Hematopoietic multipotent progenitor cell treated with erythropoietin and hydrocortisone succinate and interleukin-3 and kit ligand, for 15 days (in vitro differentiated cells): Measurements from ENCODE around the gene EFCAB6.

Experiments used
- DNase-seq: peaks from one replicate; pipeline ENCODE4 v3.0.0-alpha.2; 2015; ENCODE audit warnings: low spot score

Gene EFCAB6

GRCh38 chr22:43550672-43551071 is 261.4 kb downstream of the EFCAB6 start:
- no peak for DNase-seq

GRCh38 chr22:43550024-43550620 is 262.0 kb downstream of the EFCAB6 start:
- no peak for DNase-seq

- DNase-seq: no peak
Measured at GRCh38 chr22:43546186-43546585, 265.9 kb downstream of the EFCAB6 start.

GRCh38 chr22:43544289-43544673 is 267.8 kb downstream of the EFCAB6 start:
- no peak for DNase-seq

GRCh38 chr22:43543522-43544288 is 268.4 kb downstream of the EFCAB6 start:
- no peak for DNase-seq

- no peak for DNase-seq
Measured at GRCh38 chr22:43542681-43543521, 269.2 kb downstream of the EFCAB6 start.

GRCh38 chr22:43541462-43542407 is 270.4 kb downstream of the EFCAB6 start:
- no peak for DNase-seq

GRCh38 chr22:43541022-43541421 is 271.1 kb downstream of the EFCAB6 start:
- DNase-seq: no peak

- DNase-seq: no peak
Measured at GRCh38 chr22:43540529-43540923, 271.6 kb downstream of the EFCAB6 start.

GRCh38 chr22:43539572-43540528 is 272.3 kb downstream of the EFCAB6 start:
- no peak for DNase-seq

- DNase-seq: no peak
Measured at GRCh38 chr22:43537019-43537585, 275.0 kb downstream of the EFCAB6 start.

GRCh38 chr22:43535741-43536140 is 276.4 kb downstream of the EFCAB6 start:
- DNase-seq: no peak

- DNase-seq: no peak
Measured at GRCh38 chr22:43535336-43535735, 276.8 kb downstream of the EFCAB6 start.

- DNase-seq: no peak
Measured at GRCh38 chr22:43534916-43535315, 277.2 kb downstream of the EFCAB6 start.

GRCh38 chr22:43533656-43534428 is 278.3 kb downstream of the EFCAB6 start:
- no peak for DNase-seq

- DNase-seq: no peak
Measured at GRCh38 chr22:43533156-43533530, 279.0 kb downstream of the EFCAB6 start.

- no peak for DNase-seq
Measured at GRCh38 chr22:43532301-43533155, 279.6 kb downstream of the EFCAB6 start.

- DNase-seq: no peak
Measured at GRCh38 chr22:43531651-43532050, 280.5 kb downstream of the EFCAB6 start.
